Gastroesophageal sphincter (tissue), 4 donors: ENCODE measurements around the gene NELFB. TPM values are rescaled to one million over a fixed set of nuclear protein-coding genes. Genes with fewer than 3 reads are reported as not detected.
A peak's percentile ranks its signal among the peaks of the same experiment; 100 is the strongest.

ENCODE experiments used
- ATAC-seq: fragments of 150-250 bp; one replicate; pipeline ENCODE4 v1.9.1; 2016; ENCODE audit warnings: mild to moderate bottlenecking, moderate library complexity
- H3K27ac ChIP-seq, 4 donors: fragments of 200-600 bp; sonication (generic) in 3 of 4; 1 replicate in 3 of 4; 2 replicates in 1 of 4; pipeline ENCODE4 v1.5.1; 2016 to 2019
- H3K27me3 ChIP-seq: fragments of 200-600 bp; sonication (generic); one replicate; pipeline ENCODE4 v1.5.1; 2019
- H3K36me3 ChIP-seq, 2 donors: fragments of 200-600 bp; sonication (generic); one replicate each; pipeline ENCODE4 v1.5.1; 2019; ENCODE audit warnings: control low read depth in 1 of 2
- H3K4me1 ChIP-seq, 3 donors: fragments of 200-600 bp; sonication (generic); 1 replicate in 2 of 3; 2 replicates in 1 of 3; pipeline ENCODE4 v1.5.1; 2016 to 2019; ENCODE audit warnings: control low read depth in 2 of 3
- H3K4me3 ChIP-seq, 2 donors: fragments of 200-600 bp; sonication (generic); one replicate each; pipeline ENCODE4 v1.5.1; 2019; ENCODE audit warnings: mild to moderate bottlenecking in 1 of 2, moderate library complexity in 1 of 2
- H3K9me3 ChIP-seq, 3 donors: fragments of 200-600 bp; sonication (generic); one replicate each; pipeline ENCODE4 v1.5.1; 2017 to 2019; ENCODE audit warnings: control low read depth in 2 of 3
- CTCF ChIP-seq, 4 experiments: fragments of 200-600 bp in 2 of 4; fragments of 450-650 bp in 2 of 4; sonication (generic) in 1 of 4; IDR thresholded peaks; one replicate each; pipeline ENCODE4 v1.5.1; 2017 to 2019; ENCODE audit warnings: antibody characterized with exemption in 4 of 4, mild to moderate bottlenecking in 2 of 4, moderate library complexity in 2 of 4
- EP300 ChIP-seq: sonication (generic); formaldehyde crosslinking; IDR thresholded peaks from one replicate; pipeline ENCODE4 v1.6.1; 2017; ENCODE audit warnings: antibody characterized with exemption, mild to moderate bottlenecking
- POLR2A ChIP-seq, 2 donors: fragments of 450-650 bp; IDR thresholded peaks; one replicate each; pipeline ENCODE4 v1.6.1; 2017; ENCODE audit warnings: antibody characterized with exemption in 2 of 2, mild to moderate bottlenecking in 2 of 2, moderate library complexity in 1 of 2
- POLR2AphosphoS5 ChIP-seq: sonication (generic); formaldehyde crosslinking; IDR thresholded peaks from one replicate; pipeline ENCODE4 v1.6.1; 2017; ENCODE audit warnings: antibody characterized with exemption
- WGBS, 2 donors: methylation state at CpG; one replicate each; pipeline ENCODE4 v1.1.5; 2018; ENCODE audit warnings: low coverage in 1 of 2; 5-methylcytosine and 5-hydroxymethylcytosine counted together
- total RNA-seq, 4 donors: library from RNA; depleted of rRNA; stranded (reverse); fragments of >200 nt; gene quantifications; one replicate each; pipeline ENCODE4 v1.1.0, GENCODE V29; 2016

NELFB gene
- total RNA-seq, 4 donors from 2014 or later: 36.9 to 58.8 (median 45.2) TPM

DNA sequence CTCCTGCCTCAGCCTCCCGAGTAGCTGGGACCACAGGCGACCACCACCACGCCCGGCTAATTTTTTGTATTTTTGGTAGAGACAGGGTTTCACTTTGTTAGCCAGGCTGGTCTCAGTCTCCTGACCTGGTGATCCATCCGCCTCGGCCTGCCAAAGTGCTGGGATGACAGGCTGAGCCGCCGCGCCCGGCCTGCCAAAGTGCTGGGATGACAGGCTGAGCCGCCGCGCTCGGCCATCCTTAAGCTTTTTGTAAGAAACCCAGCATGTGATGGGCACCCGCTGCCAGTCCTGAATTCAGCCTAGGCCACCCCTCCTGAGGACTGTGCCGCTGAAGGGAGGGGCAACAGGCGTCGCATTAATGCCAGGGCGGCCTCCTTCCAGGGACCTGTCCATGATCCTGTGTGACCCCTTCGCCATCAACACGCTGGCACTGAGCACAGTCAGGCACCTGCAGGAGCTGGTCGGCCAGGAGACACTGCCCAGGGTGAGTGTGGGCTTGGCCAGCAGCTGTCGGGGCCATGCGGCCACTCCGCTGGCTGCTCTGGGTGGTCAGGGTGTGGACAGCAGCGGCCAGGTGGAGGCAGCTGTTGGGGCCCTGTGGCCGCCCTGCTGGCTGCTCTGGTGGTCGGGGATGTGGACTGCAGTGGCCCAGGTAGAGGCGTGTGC lies 10.5 kb downstream of the NELFB start:
- no CpG with 5 or more reads among the region's 29 CpGs for WGBS, 2 donors
- Histone ChIP-seq H3K9me3 (no peaks in the 10 kb centered on the region), H3K36me3 (peaks cover 0 to 73% of the 10 kb centered on the region in 2 donors), H3K27me3 (no peaks in the 10 kb centered on the region), H3K4me3 (no peak overlapping the region), H3K4me1 (peaks cover 0 to 35% (median 12%) of the 10 kb centered on the region in 3 donors), H3K27ac (no peak overlapping the region)
- TF ChIP-seq EP300: no peak
- no peak for TF ChIP-seq CTCF (IDR thresholded peaks at IDR 0.05)
- no peak for ATAC-seq

GRCh38 chr9:137266162-137266527 lies 11.0 kb downstream of the NELFB start:
- no peak overlapping the region for H3K27ac ChIP-seq
- H3K36me3 ChIP-seq: peaks cover 0 to 76% of the 10 kb centered on the region in 2 donors
- no peaks in the 10 kb centered on the region for H3K27me3 ChIP-seq
- no peak overlapping the region for H3K4me3 ChIP-seq
- peaks cover 0 to 35% (median 12%) of the 10 kb centered on the region in 3 donors for H3K4me1 ChIP-seq
- WGBS, 2 donors: 40% methylated on average over 1 of the region's 15 CpGs; no CpG with 5 or more reads in 1 of the 2 donors
- no peak for TF ChIP-seq EP300
- no peak for TF ChIP-seq POLR2A (IDR thresholded peaks at IDR 0.05)
- no peak for TF ChIP-seq CTCF (IDR thresholded peaks at IDR 0.05)
- TF ChIP-seq POLR2AphosphoS5: no peak
- no peak for ATAC-seq
- H3K9me3 ChIP-seq: no peaks in the 10 kb centered on the region

GRCh38 chr9:137266585-137267453 lies 11.7 kb downstream of the NELFB start:
- Histone ChIP-seq H3K27me3 (no peaks in the 10 kb centered on the region), H3K27ac (no peak overlapping the region), H3K36me3 (peaks cover 0 to 82% of the 10 kb centered on the region in 2 donors), H3K4me1 (peaks cover 0 to 33% (median 12%) of the 10 kb centered on the region in 3 donors), H3K9me3 (no peaks in the 10 kb centered on the region), H3K4me3 (no peak overlapping the region)
- WGBS, 2 donors: 88% methylated on average over 6 of the region's 34 CpGs; no CpG with 5 or more reads in 1 of the 2 donors
- TF ChIP-seq EP300: no peak
- no peak for TF ChIP-seq CTCF (IDR thresholded peaks at IDR 0.05)
- TF ChIP-seq POLR2AphosphoS5: no peak
- TF ChIP-seq POLR2A (IDR thresholded peaks at IDR 0.05): no peak
- no peak for ATAC-seq

GRCh38 chr9:137267933-137268355 lies 12.8 kb downstream of the NELFB start:
- 61 to 89% methylated on average over 3 to 5 of the region's 6 CpGs for WGBS, 2 donors
- ATAC-seq: no peak
- Histone ChIP-seq H3K27me3 (no peaks in the 10 kb centered on the region), H3K27ac (peak overlapping the region in 2 of 4 donors; percentile 37 to 49), H3K36me3 (peaks cover 0 to 91% of the 10 kb centered on the region in 2 donors), H3K4me3 (no peak overlapping the region), H3K9me3 (no peaks in the 10 kb centered on the region), H3K4me1 (peaks cover 0 to 25% (median 12%) of the 10 kb centered on the region in 3 donors)
- no peak for TF ChIP-seq EP300
- TF ChIP-seq POLR2AphosphoS5: no peak
- no peak for TF ChIP-seq POLR2A (IDR thresholded peaks at IDR 0.05)
- TF ChIP-seq CTCF (IDR thresholded peaks at IDR 0.05): no peak
